Type B pancreatic cell (in vitro differentiated cells): ENCODE results near the gene MAPKAPK5. TPM values are rescaled to one million over a fixed set of nuclear protein-coding genes. Genes with fewer than 3 reads are reported as not detected.
A peak's percentile ranks its signal among the peaks of the same experiment; 100 is the strongest.
"Not testable (repeated sequence)": the region's sequence is repeated elsewhere in the genome, so short reads cannot be mapped to it uniquely, and the experiment has no call there.

Experiments
- DNase-seq: peaks from one replicate; pipeline ENCODE4 v3.0.0; 2021; ENCODE audit warnings: mixed read lengths; ENCODE audit not compliant: unreplicated experiment; ENCODE audit errors: extremely low spot score
- H3K27ac Mint-ChIP-seq: 2 replicates; pipeline ENCODE4 v1.8.0; 2021; ENCODE audit warnings: mild to moderate bottlenecking, mixed read lengths
- H3K27me3 Mint-ChIP-seq: 2 replicates; pipeline ENCODE4 v1.8.0; 2021; ENCODE audit warnings: mixed read lengths
- H3K36me3 Mint-ChIP-seq: 2 replicates; pipeline ENCODE4 v1.8.0; 2021; ENCODE audit warnings: mixed read lengths
- H3K4me1 Mint-ChIP-seq: one replicate; pipeline ENCODE4 v1.8.0; 2021; ENCODE audit warnings: mixed read lengths; ENCODE audit not compliant: unreplicated experiment
- H3K4me3 Mint-ChIP-seq: 2 replicates; pipeline ENCODE4 v1.8.0; 2021; ENCODE audit warnings: mild to moderate bottlenecking, mixed read lengths
- H3K9me3 Mint-ChIP-seq: 2 replicates; pipeline ENCODE4 v1.8.0; 2021; ENCODE audit warnings: mixed read lengths
- total RNA-seq: library from RNA; stranded (reverse); gene quantifications from 2 replicates; pipeline ENCODE4 v1.2.1, GENCODE V29; 2021; ENCODE audit warnings: low replicate concordance
- TF ChIP-seq, protein P1 (sequence below): fragments of 200-600 bp; sonication (generic); conservative IDR thresholded peaks from 2 replicates; pipeline ENCODE4 v1.5.0; 2021; ENCODE audit warnings: antibody characterized with exemption, mild to moderate bottlenecking

MAPKAPK5 gene
- total RNA-seq, 1 donor from 2014 or later: 61.4 TPM

- no peaks in the 10 kb centered on the region for H3K9me3 Mint-ChIP-seq
- H3K36me3 Mint-ChIP-seq: peaks cover under 1% of the 10 kb centered on the region
- TF ChIP-seq, protein P1, sequence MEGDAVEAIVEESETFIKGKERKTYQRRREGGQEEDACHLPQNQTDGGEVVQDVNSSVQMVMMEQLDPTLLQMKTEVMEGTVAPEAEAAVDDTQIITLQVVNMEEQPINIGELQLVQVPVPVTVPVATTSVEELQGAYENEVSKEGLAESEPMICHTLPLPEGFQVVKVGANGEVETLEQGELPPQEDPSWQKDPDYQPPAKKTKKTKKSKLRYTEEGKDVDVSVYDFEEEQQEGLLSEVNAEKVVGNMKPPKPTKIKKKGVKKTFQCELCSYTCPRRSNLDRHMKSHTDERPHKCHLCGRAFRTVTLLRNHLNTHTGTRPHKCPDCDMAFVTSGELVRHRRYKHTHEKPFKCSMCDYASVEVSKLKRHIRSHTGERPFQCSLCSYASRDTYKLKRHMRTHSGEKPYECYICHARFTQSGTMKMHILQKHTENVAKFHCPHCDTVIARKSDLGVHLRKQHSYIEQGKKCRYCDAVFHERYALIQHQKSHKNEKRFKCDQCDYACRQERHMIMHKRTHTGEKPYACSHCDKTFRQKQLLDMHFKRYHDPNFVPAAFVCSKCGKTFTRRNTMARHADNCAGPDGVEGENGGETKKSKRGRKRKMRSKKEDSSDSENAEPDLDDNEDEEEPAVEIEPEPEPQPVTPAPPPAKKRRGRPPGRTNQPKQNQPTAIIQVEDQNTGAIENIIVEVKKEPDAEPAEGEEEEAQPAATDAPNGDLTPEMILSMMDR: no peak
- peaks cover 3% of the 10 kb centered on the region for H3K27me3 Mint-ChIP-seq
- H3K4me1 Mint-ChIP-seq: peaks cover 9% of the 10 kb centered on the region
- no peak overlapping the region for H3K4me3 Mint-ChIP-seq
- DNase-seq: no peak
- H3K27ac Mint-ChIP-seq: no peak overlapping the region
These were observed 23.7 kb upstream of the MAPKAPK5 start for GRCh38 chr12:111818340-111818739.

GRCh38 chr12:111819191-111820158 is 22.6 kb upstream of the MAPKAPK5 start:
- Mint-ChIP-seq H3K27me3 (peaks cover 3% of the 10 kb centered on the region), H3K27ac (no peak overlapping the region), H3K36me3 (no peaks in the 10 kb centered on the region), H3K9me3 (no peaks in the 10 kb centered on the region), H3K4me3 (no peak overlapping the region), H3K4me1 (peaks cover 16% of the 10 kb centered on the region)
- no peak for DNase-seq
- TF ChIP-seq, protein P1: no peak

DNA sequence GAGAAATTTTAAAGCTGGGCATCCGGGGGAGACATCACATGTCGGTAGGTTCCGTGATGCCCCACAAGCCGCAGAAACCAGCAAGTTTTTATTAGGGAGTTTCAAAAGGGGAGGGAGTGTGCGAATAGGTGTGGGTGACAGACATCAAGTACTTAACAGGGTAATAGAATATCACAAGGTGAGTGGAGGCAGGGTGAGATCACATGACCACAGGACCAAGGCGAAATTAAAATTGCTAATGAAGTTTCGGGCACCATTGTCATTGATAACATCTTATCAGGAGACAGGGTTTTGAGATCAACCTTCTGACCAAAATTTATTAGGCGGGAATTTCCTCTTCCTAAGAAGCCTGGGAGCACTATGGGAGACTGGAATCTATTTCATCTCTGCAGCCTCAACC is 21.2 kb upstream of the MAPKAPK5 start:
- not testable (repeated sequence) for H3K4me3 Mint-ChIP-seq, H3K36me3 Mint-ChIP-seq, H3K27ac Mint-ChIP-seq, H3K27me3 Mint-ChIP-seq, H3K9me3 Mint-ChIP-seq, DNase-seq
- peaks cover 18% of the 10 kb centered on the region for H3K4me1 Mint-ChIP-seq

GRCh38 chr12:111822886-111823285 is 19.1 kb upstream of the MAPKAPK5 start:
- Mint-ChIP-seq H3K4me1 (peaks cover 18% of the 10 kb centered on the region), H3K27me3 (peaks cover 3% of the 10 kb centered on the region), H3K27ac (no peak overlapping the region), H3K4me3 (no peak overlapping the region), H3K36me3 (no peaks in the 10 kb centered on the region), H3K9me3 (no peaks in the 10 kb centered on the region)
- no peak for DNase-seq
- TF ChIP-seq, protein P1: no peak

DNA sequence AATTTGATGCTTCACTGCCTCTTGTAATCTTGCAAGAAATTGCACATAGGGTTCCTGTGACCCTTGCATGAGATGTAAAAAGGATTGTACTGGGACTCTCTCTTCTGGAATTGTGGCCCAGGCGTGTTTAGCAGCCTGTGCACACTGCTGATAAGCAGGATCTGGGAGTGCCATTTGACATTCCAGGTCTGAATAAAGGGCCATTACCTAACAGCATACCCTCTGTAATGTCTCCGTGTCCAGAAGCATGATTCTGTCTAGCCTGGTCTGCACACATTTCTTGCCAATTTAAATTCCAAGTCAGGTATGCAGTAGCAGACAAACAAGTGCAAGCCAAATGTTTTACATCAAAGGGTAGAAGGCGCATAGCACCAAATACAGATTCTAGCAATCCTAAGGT is 18.1 kb upstream of the MAPKAPK5 start:
- Mint-ChIP-seq H3K4me1 (peaks cover 18% of the 10 kb centered on the region), H3K27me3 (peaks cover 3% of the 10 kb centered on the region), H3K27ac (no peak overlapping the region), H3K9me3 (no peaks in the 10 kb centered on the region), H3K36me3 (no peaks in the 10 kb centered on the region), H3K4me3 (no peak overlapping the region)
- no peak for DNase-seq
- TF ChIP-seq, protein P1: no peak

- H3K27ac Mint-ChIP-seq, H3K36me3 Mint-ChIP-seq: not testable (repeated sequence)
- peaks cover 18% of the 10 kb centered on the region for H3K4me1 Mint-ChIP-seq
These were observed 17.7 kb upstream of the MAPKAPK5 start for GRCh38 chr12:111824312-111824711.

More at GRCh38 chr12:111824312-111824711, 17.7 kb upstream of the MAPKAPK5 start:
- TF ChIP-seq, protein P1: peak; percentile 66
- H3K27me3 Mint-ChIP-seq, H3K9me3 Mint-ChIP-seq, H3K4me3 Mint-ChIP-seq, DNase-seq: not testable (repeated sequence)
